ENCODE data around the gene SPOCK3. TPM values are rescaled to one million over a fixed set of nuclear protein-coding genes. Genes with fewer than 3 reads are reported as not detected.

Gene SPOCK3
- total and polyA plus RNA-seq, 4 donors, result 0.08 to 0.42 (median 0.24) TPM

GRCh38 chr4:166687828-166688227, 546.5 kb downstream of the SPOCK3 start (continued):
- TF ChIP-seq GABPA (IDR thresholded peaks at IDR 0.05 in 1 of 2, conservative IDR thresholded peaks at IDR 0.05 in 1 of 2), result no peak

Small RNAs within 50 kb of the gene (small RNA-seq; reads per million reads assigned to genes)
- not detected for gene RNA5SP171

Measured in liver (tissue), 6 donors.